IPS DF 4.7 (cell line): Measurements from ENCODE around the gene COQ9.
"Not testable (repeated sequence)": the region's sequence is repeated elsewhere in the genome, so short reads cannot be mapped to it uniquely, and the experiment has no call there.

Source experiments
- DNase-seq: peaks from one replicate; pipeline ENCODE4 v3.0.0-alpha.2; 2013; ENCODE audit warnings: low spot score; ENCODE audit errors: extremely low read depth

The COQ9 gene

GRCh38 chr16:57426356-57426755 is 20.9 kb upstream of the COQ9 start:
- no peak for DNase-seq

- no peak for DNase-seq
Observed at GRCh38 chr16:57427307-57427706, 20.0 kb upstream of the COQ9 start.

DNA sequence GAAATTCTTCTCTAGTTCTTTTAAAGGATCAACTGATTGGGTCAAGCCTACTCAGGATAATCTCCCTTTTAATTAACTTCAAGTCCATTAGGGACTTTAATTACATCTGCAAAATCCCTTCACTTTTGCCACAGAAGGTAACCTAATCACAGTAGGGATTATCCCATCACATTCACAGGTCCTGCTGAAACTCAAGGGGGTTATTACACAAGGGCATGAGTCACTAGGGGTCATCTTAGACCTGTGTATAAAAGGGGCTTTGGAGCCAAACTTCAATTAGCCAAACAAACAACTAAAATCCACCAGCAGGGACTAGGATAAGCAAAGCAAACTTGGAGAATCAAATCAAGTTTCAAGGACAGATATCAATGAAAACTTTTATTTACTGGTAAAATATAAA is 19.5 kb upstream of the COQ9 start:
- no peak for DNase-seq

DNA sequence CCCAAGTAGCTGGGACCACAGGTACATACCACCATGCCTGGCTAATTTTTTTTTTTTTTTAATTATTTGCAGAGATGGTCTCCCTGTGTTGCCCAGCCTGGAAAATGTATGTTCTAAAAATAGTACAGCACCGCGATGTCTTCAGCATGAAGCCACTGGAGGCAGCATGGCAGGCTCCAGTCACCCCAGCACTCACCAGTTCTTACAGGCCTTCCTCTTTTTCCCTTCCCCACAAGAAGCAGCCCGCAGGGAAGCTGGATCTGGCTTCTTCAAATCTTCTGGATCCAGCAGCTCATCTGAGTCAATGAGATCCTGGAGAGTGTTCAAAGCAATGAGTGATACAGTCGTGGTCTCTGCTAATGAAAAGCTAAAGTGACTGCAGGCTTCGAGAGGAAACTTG is 16.3 kb upstream of the COQ9 start:
- DNase-seq: no peak

DNA sequence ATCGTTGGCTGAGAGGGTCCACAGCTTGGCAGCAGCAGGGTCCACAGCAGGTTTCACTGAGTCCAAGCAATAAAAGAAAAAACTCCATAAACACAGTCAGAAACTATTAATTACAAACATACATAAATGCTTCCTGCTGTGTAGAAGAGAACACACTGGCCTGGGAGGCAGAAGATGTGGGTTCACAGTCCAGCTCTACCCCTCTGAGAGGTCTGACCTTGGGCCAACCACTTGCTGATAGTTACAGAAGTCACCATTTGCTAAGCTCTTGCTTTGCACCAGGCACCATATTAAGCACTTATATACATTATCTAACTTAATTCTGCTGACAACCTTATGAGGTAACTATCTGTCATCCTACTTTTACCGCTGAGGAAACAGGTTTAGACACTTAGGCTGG is 14.8 kb upstream of the COQ9 start:
- no peak for DNase-seq

DNA sequence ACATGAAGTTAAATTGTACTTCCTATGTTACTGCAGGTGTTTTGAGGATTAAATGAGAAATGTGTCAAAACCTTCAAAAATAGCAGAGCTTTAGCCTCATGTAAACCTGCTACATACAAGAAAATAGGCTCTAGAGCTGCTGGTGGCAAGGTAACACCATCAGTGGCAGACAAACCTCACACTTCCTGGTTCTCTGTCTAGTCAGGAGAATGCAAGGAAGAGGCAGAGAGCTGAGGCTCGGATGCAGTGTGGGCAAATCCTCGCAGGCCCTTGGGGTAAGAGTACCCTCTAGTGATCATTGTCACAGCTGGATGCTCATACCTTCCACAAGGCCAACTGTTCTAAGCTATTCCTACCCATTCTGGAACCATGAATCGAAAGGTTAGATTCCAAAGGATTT is 14.3 kb upstream of the COQ9 start:
- DNase-seq: no peak

DNA sequence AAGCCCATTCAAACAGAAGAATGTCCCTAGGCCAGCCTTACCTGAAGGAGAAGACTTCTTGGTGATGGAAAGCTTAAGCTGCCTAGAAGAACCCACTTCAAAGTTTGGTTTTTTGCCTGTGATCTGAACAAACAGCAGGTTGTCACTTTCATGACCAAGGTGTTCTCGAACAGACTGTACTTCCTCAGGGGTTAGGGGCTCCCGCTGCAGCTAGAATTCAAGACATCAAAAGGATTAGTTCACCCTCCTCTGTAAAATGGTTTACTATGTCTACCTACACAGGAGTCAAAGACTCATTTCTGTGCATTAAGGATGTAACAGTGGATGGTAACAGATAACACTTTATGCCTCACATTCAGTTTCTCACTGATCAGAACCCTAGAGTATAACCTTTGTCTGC is 13.3 kb upstream of the COQ9 start:
- DNase-seq: no peak

DNA sequence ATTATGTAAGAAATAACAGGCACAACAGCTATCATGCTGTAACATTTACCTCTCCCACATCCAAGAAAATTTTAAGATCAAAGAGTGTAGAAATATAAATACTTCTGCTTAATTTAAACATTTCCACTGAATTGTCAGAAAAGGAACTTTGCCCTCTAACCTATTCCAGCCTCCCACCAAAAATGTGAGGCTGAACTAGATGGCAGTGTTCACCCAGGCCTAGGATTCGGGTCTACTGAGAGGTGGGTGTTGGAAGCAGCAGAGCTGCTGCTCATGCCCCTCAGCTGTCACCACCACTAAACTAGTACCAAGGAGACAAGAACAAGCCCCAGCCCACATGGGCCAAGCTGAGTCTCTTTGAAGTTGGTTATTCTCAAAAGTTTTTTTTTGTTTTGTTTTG is 11.4 kb upstream of the COQ9 start:
- no peak for DNase-seq

- not testable (repeated sequence) for DNase-seq
Observed at GRCh38 chr16:57439947-57440346, 7.3 kb upstream of the COQ9 start.

GRCh38 chr16:57440551-57440950 is 6.7 kb upstream of the COQ9 start:
- not testable (repeated sequence) for DNase-seq

DNA sequence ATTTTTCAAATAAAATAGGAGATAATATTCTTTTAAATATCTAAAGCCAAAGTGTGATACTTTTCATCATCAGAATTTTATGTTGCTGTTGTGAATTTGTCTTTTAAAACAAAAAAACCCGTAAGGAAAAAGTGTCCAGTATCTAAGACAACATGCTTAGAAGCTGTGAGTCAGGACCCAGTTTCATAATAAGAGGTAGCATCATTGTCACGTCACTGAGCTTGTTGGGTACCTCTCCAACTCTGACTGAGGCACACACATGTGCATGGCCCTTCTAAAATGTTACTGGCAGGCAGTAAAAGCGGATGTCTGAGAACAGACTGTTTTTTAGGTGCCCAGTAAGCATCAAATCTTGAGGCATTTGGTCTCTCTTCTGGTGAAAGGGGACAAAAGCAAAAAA is 2.6 kb upstream of the COQ9 start:
- no peak for DNase-seq

GRCh38 chr16:57445510-57445909 is 1.8 kb upstream of the COQ9 start:
- no peak for DNase-seq

DNA sequence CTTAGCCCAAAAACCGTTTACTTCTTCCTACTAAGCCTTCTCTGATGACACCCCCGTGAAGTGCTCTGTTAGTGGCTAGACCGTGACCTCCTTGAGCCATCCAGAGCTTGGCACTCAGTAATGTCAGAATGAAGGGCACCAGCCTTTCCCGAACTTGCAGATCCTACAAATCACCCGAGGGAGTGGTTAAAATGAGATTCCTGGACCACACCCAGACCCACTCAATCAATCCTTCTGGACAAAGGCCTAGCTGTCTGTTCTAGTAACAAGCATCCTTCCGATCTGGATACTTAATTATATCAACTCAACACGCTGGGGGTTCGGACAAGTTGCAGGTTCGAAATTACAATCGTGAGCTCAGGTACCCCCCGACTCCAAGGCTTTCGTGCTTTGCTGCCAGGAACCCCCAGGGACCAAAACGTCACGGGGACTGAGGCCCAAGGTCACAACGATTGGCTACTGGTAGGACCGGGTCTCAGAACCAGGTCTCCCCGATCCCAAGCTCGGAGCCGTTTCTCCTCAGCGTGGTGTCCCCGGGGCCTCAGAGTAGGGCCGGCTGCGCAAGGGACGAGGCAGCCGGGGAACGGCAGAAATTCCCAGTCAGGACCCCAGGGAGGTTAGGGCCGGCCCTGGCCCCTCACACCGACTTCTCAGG is 621 bp upstream of the COQ9 start:
- no peak for DNase-seq

GRCh38 chr16:57452021-57452420 is 4.7 kb downstream of the COQ9 start:
- no peak for DNase-seq

DNA sequence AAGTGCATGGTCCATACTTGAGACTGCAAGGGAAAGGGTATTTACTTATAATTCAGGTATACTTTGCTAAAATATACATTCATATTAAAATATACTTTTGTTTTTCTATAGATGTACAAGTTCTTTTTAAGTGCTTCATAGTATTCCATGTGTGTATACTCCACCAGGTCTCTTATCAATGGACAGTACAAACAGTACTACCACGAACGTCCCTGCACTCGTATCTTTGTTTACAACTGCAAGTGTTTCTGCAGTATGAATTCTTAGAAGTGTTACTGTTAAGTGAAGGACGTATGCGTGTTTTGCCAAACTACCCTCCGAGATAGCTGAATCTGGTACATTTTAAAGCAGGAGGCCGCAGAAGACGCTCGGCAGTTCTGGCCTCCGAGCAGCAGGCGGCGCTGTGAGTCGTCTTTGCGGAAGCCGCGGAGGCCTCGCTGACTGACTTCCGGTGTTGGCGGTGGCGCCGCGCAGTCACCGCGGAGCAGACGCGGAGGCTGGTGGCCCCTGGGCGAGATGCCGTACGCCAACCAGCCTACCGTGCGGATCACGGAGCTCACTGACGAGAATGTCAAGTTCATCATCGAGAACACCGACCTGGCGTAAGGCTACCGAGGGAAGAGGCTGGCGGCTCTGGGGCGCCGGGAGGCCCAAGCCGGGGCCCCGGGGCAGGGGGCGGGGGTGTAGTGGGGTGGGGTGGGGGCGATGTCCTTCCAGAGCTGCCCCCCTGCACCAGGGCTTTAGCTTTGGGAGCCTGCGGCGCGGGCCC is 15.1 kb downstream of the COQ9 start, which contains the start of gene POLR2C:
POLR2C (plus strand) TSS at position 471 of the 769 bp plus-strand sequence; CDS start at position 517, 46 bp downstream.
- no peak for DNase-seq

DNA sequence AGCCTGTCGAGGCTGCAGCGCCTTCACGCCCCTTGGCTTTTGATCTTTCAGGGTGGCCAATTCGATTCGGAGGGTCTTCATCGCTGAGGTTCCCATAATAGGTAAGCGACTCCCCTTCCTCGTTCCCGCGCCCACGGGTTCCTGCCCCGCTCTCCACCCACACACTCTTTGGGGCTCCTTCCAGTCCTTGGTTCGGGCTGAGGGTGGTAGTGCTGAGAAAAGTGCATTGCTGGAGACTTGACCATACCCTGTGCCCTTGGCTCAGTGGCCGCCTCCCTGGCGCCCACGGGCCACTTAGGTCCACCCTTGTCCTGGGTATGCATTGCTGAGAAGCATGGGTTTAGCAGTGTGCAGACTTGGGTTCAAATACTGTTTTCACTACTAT is 15.7 kb downstream of the COQ9 start:
- no peak for DNase-seq

DNA sequence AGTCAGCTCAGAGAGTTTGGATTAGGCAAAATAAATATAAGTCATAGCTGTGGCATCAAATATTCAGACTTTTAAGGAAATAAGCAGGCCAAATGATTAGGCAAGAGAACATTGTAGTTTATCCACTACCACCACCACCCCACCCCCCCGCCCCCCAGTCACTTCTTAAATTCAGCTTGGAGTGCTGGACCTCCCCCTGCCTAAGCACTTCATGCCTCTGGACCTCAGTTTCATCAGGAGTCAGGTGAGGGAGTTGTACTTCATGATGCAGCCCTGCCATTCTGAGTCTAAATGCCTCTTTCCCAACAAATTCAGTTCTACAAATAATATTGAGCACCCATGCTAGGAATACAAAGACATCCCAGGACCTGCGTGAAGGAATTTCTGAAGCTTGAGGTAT is 17.2 kb downstream of the COQ9 start:
- DNase-seq: no peak

GRCh38 chr16:57468346-57468745 is 21.1 kb downstream of the COQ9 start:
- DNase-seq: no peak

- no peak for DNase-seq
Observed at GRCh38 chr16:57469046-57469445, 21.8 kb downstream of the COQ9 start.

DNA sequence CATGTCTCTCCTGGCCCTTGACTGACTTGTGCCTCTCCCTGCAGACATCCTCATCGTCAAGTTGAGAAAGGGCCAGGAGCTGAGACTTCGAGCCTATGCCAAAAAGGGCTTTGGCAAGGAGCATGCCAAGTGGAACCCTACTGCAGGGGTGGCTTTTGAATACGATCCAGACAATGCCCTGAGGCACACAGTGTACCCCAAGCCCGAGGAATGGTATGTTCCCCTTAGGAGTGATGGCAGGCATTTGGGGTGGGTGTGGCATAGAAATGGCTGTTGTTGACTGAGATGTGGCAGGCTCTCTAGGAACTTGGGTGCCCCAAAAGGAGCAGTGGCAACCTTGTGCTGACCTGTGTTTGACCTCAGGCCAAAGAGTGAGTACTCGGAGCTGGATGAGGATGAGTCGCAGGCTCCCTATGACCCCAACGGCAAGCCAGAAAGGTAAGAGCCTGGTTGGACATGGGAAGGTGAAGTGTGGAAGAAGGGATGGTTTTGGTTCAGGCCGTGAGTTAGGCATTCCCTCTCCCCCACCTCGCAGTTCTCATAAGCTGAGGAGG is 22.7 kb downstream of the COQ9 start:
- no peak for DNase-seq

DNA sequence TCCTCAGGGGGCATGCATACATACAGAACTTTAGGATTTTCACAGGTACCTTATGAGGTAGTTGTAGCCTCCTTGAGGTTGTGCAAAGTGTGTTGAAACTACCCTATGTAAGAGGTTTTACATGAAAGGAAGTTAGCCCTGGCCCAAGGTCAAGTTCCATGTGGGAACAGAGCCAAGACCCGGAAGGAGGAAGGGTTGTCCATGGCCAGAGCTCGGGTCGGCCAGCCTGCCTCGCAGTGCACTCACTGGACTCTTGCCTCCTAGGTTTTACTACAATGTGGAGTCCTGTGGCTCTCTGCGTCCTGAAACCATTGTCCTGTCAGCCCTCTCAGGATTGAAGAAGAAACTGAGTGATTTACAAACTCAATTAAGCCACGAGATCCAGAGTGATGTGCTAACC is 23.4 kb downstream of the COQ9 start:
- no peak for DNase-seq

DNA sequence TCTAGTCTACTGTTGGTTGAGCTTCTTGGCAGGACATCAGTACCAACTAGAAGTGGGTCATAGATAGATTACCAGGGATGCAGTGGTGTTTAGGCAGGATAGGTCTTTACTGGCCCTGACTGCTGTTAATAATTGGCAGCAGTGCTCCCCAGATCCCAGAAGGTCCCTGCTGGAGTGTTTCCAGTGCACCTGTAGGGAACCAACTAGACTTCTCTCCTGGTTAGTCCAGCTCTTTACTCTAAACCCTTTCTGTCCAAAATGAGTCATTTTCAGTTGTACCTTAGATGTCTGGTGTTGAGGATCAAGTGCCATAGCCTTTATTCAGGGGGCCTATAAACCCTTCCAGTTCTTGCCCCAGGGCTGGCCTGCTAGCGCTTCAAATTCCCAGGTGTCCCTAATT is 23.9 kb downstream of the COQ9 start:
- no peak for DNase-seq
